Mucosa of descending colon (tissue), 3 donors: ENCODE measurements around the gene CORO1C. TPM values are rescaled to one million over a fixed set of nuclear protein-coding genes. Genes with fewer than 3 reads are reported as not detected.
"Not testable (repeated sequence)": the region's sequence is repeated elsewhere in the genome, so short reads cannot be mapped to it uniquely, and the experiment has no call there.

Experiments
- ATAC-seq: fragments of 200-7000 bp; cut with Tn5 transposase; one replicate; pipeline ENCODE4 v1.9.1; 2020; ENCODE audit warnings: mild to moderate bottlenecking, moderate library complexity
- DNase-seq, 3 donors: peaks; one replicate each; pipeline ENCODE4 v3.0.0-alpha.2; 2020
- H3K36me3 ChIP-seq: fragments of 200-600 bp; one replicate; pipeline ENCODE4 v1.8.0; 2021; ENCODE audit warnings: low read depth, mild to moderate bottlenecking
- H3K4me1 ChIP-seq: fragments of 200-600 bp; one replicate; pipeline ENCODE4 v1.8.0; 2021; ENCODE audit warnings: low read depth, mild to moderate bottlenecking
- H3K4me3 ChIP-seq: fragments of 200-600 bp; one replicate; pipeline ENCODE4 v1.8.0; 2021; ENCODE audit warnings: mild to moderate bottlenecking
- H3K9me3 ChIP-seq: fragments of 200-600 bp; one replicate; pipeline ENCODE4 v1.8.0; 2021; ENCODE audit warnings: mild to moderate bottlenecking
- intact Hi-C, 2 donors: fragments of 100-400 bp; cut with DNase I in 1 of 2; cut with micrococcal nuclease in 1 of 2; formaldehyde crosslinking; loops; one replicate each; pipeline versions ENCODE4 v1.11.0 to v1.11.1; 2022; cut with DNase I, micrococcal nuclease
- total RNA-seq, 3 donors: library from RNA; stranded (reverse); fragmentation: NEBNext Ultra II Directional in 2 of 3; extraction: Animal tissue kit (Norgen Biotek cat#: 25700) in 2 of 3; gene quantifications; one replicate each; pipeline versions ENCODE4 v1.2.1 to v1.2.4, GENCODE V29; 2021 to 2023
- TF ChIP-seq, protein P1 (sequence below): fragments of 200-600 bp; IDR thresholded peaks from one replicate; pipeline ENCODE4 v1.8.0; 2022; ENCODE audit warnings: antibody characterized with exemption, mild to moderate bottlenecking
- donor health status: DM: no; HTN: no; CAD: no; lungs with moderate emphysema.
- donor health status: DM: no; HTN: no; CAD: no.
- donor health status: DM: no; HTN: yes; CAD: no.

Gene CORO1C
- total RNA-seq, 3 donors from 2014 or later = 80.5 to 328 (median 123) TPM

DNA sequence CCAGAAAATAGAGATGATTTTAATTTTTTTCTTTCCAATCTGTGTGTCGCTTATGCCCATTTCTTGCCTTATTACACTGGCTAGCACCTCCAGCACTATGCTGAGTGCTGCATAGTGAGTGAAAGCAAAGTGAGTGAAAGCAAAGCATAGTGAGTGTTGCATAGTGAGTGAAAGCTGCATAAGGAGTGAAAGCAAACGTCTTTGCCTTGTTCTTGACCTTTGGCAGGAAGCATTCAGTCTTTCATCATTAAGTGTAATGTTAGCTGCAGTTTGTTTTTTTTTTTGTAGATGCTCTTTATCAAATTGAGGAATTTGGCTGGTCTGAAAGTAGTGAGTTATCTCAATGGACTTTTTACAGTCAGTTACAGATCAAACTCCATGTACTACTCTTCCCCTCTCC is 6.9 kb upstream of the CORO1C start:
- TF ChIP-seq, protein P1, sequence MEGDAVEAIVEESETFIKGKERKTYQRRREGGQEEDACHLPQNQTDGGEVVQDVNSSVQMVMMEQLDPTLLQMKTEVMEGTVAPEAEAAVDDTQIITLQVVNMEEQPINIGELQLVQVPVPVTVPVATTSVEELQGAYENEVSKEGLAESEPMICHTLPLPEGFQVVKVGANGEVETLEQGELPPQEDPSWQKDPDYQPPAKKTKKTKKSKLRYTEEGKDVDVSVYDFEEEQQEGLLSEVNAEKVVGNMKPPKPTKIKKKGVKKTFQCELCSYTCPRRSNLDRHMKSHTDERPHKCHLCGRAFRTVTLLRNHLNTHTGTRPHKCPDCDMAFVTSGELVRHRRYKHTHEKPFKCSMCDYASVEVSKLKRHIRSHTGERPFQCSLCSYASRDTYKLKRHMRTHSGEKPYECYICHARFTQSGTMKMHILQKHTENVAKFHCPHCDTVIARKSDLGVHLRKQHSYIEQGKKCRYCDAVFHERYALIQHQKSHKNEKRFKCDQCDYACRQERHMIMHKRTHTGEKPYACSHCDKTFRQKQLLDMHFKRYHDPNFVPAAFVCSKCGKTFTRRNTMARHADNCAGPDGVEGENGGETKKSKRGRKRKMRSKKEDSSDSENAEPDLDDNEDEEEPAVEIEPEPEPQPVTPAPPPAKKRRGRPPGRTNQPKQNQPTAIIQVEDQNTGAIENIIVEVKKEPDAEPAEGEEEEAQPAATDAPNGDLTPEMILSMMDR = no peak
- Histone ChIP-seq H3K36me3 (no peaks in the 10 kb centered on the region), H3K4me3 (no peak overlapping the region), H3K4me1 (peaks cover 10% of the 10 kb centered on the region), H3K9me3 (no peaks in the 10 kb centered on the region)
- ATAC-seq (no peak), DNase-seq (no peak)
- intact Hi-C loops = loop anchor here in 1 of 2 donors (10.0 kb wide), 1 partner anchor 57 kb away; no protein-coding TSS in a partner anchor

DNA sequence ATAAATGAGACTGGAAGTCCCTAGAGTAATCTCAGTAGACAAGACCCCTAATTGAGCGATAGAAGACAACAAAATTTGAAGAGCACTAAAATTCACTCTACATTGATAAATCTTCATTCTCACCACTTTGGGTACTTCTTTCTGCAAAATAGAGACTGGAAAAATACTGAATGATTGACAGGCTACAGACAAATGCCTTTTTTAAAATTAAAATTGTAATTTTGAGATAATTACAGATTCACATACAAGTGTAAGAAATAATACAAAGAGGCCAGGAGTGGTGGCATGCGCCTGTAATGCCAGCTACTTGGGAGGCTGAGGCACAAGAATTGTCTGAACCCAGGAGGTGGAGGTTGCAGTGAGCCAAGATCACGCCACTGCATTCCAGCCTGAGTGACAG is 4.5 kb upstream of the CORO1C start:
- Histone ChIP-seq H3K4me3 (no peak overlapping the region), H3K4me1 (peaks cover 19% of the 10 kb centered on the region), H3K9me3 (no peaks in the 10 kb centered on the region), H3K36me3 (no peaks in the 10 kb centered on the region)
- intact Hi-C loops = loop anchor here in 1 of 2 donors (10.0 kb wide), 1 partner anchor 59 kb away; no protein-coding TSS in a partner anchor
- TF ChIP-seq, protein P1 = no peak
- no peak for ATAC-seq
- no peak for DNase-seq

DNA sequence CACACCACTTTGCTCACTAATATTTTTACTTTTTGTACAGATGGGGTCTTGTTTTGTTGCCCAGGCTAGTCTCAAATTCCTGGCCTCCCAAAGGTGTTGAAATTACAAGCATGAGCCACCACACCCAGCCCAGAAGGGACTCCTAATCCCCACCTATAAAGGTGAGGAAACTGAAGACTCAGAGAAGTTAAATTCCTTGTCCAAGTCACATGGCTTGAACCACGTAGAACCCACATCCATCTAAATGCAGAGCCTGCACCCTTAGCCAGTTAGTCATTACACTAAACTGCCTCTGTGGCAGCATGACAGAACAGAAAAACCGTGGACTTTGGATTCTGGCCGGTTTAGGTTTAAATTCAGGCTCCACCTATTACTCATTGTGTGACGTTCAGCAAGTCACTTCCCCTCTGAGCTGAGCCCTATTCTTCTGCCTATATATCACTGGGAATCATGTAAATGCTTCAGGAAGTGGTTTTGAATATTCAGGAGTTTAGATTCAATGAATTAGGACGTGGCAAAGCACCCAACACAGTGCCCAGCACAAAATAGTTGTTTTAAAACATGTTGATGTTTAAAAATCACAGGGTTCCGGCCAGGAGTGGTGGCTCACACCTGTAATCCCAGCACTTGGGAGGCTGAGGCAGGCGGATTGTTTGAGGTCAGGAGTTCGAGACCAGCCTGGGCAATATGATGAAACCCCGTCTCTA is 3.0 kb upstream of the CORO1C start:
- TF ChIP-seq, protein P1 = no peak
- peak; percentile 53 for ATAC-seq
- Histone ChIP-seq H3K9me3 (no peaks in the 10 kb centered on the region), H3K36me3 (no peaks in the 10 kb centered on the region), H3K4me3 (no peak overlapping the region), H3K4me1 (peaks cover 23% of the 10 kb centered on the region)
- intact Hi-C loops = loop anchor here in 1 of 2 donors (10.0 kb wide), 1 partner anchor 60 kb away; no protein-coding TSS in a partner anchor
- peak in 2 of 3 donors; percentile 46 to 90 for DNase-seq

DNA sequence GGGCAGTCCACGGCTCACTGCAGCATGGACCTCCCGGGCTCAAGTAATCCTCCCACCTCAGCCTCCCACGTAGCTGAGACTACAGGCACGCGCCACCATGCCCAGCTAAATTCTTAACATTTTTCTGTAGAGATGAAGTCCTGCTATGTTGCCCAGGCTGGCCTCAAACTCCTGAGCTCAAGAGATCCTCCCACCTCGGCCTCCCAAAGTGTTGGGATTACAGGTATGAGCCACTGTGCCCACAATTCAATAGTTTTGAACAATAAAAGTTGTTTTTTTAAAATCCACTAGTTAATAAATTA is 1.9 kb upstream of the CORO1C start:
- ATAC-seq, H3K36me3 ChIP-seq, H3K9me3 ChIP-seq, H3K4me3 ChIP-seq: not testable (repeated sequence)
- H3K4me1 ChIP-seq = peaks cover 30% of the 10 kb centered on the region
- peak in 1 of 3 donors; percentile 39 for DNase-seq
- intact Hi-C loops = loop anchor here in 1 of 2 donors (10.0 kb wide), 1 partner anchor 62 kb away; no protein-coding TSS in a partner anchor

DNA sequence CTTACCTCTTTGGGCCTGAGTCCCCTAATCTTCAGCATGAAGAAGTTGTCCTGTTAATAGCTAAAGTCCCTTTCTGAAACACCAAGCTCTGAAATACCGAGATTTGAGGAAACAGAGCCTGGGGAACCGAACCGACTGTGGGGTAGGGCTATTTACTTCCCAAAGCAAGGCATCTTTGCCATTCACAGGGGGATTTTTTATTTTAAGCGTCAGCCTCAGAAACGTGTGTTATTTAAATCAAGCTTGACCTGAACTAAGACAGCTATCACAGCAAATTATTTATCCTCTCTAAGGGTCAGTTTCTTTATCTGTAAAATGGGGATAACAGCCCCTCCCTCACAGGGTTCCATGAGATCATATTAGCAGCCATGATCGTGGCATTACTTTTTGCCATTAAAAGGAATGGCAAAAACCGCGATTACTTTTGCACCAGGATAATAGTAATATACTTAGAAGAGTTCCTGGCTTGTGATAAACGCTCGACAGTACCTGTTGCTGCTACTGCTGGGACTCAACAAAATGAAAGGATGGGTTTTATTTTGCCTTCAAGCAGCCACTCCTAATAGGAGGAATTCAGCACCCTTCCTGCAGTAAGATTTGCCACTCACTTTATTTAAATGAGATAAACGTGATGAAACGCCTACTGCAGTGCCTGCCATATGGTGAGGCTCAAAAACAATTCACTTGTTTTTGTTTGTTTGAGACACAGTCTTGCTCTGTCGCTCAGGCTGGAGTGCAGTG is 1.3 kb upstream of the CORO1C start:
- TF ChIP-seq, protein P1 = no peak
- H3K4me1 ChIP-seq = peaks cover 30% of the 10 kb centered on the region
- no peaks in the 10 kb centered on the region for H3K36me3 ChIP-seq
- no peak overlapping the region for H3K4me3 ChIP-seq
- no peaks in the 10 kb centered on the region for H3K9me3 ChIP-seq
- no peak for ATAC-seq
- DNase-seq = no peak
- intact Hi-C loops = loop anchor here in 1 of 2 donors (10.0 kb wide), 1 partner anchor 62 kb away; no protein-coding TSS in a partner anchor
